HG03025 (cell line): ENCODE results near the gene SHCBP1L.
"Not testable (repeated sequence)": the region's sequence is repeated elsewhere in the genome, so short reads cannot be mapped to it uniquely, and the experiment has no call there.

Source experiments
- ATAC-seq: cut with Tn5 transposase; IDR thresholded peaks from one replicate; pipeline ENCODE4 v1.9.1; 2021; ENCODE audit warnings: mild to moderate bottlenecking, moderate library complexity; ENCODE audit not compliant: unreplicated experiment, low FRiP score

SHCBP1L gene

GRCh38 chr1:182965861-182966260 is 12.9 kb upstream of the SHCBP1L start:
- no peak for ATAC-seq

DNA sequence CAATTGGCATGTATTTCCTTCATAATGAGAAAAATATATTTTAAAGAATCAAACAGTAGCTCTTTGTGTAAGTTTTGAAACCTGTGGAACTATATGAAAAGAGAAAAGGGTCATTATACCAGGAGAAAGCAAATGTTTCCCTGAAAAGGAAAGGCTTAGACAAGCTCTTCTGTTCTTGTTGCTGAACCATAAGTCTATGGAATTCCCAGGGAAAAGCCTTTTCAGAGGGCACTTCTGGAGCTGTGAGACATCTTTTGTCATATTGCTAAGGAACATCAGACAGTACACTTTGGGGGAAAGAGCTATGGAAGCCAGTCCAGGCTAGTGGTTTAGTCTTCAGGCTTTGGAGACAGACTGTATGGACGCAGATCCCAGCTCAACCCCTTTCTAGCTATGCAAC is 12.1 kb upstream of the SHCBP1L start:
- no peak for ATAC-seq

DNA sequence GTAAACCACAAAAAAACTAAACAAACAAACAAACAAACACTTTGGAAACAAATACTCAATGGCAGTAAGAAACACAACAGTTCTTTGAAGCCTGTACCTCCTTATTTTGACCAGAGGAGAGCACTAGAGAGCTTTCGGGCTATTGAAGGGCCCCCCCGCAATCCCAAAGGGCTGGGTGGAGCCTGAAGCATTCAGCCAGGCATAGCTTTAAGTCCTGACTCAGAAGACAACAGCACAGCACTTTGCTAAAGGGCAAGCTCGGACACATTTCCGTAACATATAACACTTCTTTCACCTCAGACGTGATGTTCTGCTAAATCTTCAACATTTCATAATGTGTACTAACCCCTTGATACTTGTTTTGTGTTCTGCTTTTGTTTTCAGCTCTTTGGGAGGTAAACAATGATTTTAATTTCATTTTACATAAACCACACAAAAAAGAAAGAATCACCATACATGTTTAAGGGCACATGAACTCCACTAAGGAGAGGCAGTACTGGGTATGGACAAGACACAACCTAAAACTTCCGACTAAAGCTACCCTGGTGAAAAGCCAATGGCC is 9.7 kb upstream of the SHCBP1L start:
- ATAC-seq, result peak; percentile 83

DNA sequence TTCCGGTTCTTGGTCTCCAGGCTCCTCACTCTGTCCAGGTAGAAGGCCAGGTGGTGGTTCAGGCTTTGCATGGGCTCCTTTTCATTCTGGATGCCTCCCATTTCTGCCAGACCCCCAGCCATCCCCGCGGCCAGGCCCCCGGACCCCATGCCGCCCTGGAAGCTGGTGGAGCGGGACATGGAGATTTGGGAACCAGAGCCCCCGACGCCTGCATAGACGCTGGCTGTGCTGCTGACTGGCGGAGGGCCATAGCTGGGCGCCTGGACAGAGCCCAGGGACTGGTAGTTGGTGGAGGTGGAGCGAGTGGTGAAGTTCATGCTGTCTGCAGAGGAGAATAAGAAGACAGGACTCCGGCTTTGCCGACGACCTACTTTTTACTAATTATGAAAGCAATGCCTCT is 7.1 kb upstream of the SHCBP1L start:
- no peak for ATAC-seq

- ATAC-seq, result no peak
These were observed 5.0 kb upstream of the SHCBP1L start for GRCh38 chr1:182957902-182958395.

DNA sequence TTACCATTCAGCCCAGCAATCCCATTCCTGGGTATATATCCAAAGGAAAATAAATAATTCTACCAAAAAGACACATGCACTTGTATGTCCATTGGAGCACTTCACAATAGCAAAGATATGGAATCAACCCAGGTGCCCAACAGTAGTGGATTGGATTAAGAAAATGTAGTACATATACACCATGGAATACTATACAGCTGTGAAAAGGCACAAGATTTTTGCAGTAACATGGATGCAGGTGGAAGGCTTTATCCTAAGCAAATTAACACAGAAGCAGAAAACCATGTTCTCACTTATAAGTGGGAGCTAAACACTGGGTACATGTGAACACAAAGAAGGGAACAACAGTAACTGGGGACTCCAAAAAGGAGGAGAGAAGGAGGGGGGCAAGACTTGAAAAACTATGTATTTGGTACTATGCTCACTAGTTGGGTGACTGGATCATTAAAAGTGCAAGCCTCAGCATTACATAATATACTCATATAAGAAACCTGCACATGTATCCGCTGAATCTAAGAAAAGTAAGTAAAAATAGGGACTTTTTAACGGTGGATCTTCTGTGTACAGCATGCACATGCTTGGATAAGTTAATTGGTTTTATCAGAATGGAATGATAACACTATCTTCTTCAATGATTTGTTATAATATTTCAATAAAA is 3.9 kb upstream of the SHCBP1L start:
- no peak for ATAC-seq

DNA sequence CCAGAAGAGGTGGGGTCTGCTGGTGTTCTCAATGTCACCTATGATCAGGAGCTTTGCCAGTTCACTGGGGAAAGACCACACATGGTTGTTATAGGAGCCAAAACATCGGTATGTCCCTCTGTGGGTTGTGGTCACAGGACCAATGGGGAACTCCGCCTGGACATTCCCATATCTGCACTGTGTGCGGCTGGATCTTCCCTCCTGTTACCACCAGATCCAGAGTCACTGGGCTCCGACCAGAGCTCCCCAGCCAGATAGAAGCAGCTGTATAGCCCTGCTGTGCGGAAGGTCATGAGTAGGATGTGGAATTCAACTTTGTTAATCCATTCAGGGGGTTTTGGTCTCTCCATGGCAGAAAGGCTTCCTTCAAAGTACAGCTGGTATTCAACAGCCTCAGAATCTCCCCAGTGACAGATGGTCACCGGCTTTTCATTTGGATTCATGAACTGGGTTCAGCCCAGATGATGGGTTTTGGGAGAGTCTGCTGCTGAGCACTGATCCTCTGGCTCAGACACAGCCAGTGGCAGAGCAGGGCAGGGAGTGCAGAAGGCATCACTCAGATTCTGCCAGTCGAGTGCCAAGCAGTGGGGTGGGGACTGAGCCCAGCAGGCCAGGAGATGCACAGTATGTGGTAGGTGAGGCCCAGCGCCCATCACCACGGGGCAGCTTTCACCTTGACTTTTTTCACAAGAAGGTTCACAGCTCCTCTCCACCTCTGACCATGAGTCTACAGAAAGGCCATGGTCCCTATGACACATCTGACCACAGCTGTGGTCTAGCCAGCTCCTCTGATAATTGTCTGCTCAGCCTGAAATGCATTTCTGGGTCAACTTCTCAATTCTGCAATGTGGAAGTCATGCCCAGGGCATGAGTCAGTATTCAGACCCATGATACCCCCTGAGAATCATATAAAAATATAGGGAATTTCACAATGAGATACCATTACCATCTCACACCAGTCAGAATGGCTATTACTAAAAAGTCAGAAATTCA is 2.9 kb upstream of the SHCBP1L start:
- ATAC-seq, result no peak

GRCh38 chr1:182953826-182954225 is 860 bp upstream of the SHCBP1L start:
- ATAC-seq, result no peak

DNA sequence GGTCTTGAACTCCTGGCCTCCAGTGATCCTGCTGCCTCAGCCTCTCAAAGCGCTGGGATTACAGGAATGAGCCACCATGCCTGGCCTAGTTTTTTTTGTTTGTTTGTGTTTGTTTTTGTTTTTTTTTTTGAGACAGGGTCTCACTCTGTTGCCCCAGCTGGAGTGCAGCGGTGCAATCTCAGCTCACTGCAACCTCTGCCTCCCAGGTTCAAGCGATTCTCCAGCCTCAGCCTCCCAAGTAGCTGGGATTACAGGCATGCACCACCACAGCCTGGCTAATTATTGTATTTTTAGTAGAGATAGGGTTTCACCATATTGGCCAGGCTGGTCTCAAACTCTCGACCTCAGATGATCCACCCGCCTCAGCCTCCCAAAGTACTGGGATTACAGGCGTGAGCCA is 9.6 kb downstream of the SHCBP1L start:
- ATAC-seq, result not testable (repeated sequence)

GRCh38 chr1:182942145-182942544 is 10.8 kb downstream of the SHCBP1L start:
- ATAC-seq, result not testable (repeated sequence)

- ATAC-seq, result no peak
These were observed 13.6 kb downstream of the SHCBP1L start for GRCh38 chr1:182939413-182939812.

DNA sequence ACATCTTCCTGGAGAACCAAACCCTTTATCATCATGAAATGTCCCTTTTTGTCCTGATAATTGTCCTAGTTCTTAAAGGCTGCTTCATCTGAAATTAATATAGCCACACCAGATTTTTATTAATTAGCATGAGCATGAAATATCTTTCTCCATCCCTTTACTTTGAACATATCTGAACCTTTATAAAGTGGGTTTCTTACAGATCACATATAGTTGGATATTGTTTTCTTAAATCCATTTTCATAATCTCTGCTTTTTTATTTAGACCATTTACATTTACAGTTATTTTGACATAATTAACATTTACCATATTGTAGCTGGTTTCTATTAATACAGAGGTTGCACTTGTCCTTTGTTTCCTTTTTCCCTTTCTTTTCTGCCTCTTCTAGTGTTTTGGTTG is 17.2 kb downstream of the SHCBP1L start:
- ATAC-seq, result no peak

GRCh38 chr1:182930985-182931384 is 22.0 kb downstream of the SHCBP1L start:
- no peak for ATAC-seq

DNA sequence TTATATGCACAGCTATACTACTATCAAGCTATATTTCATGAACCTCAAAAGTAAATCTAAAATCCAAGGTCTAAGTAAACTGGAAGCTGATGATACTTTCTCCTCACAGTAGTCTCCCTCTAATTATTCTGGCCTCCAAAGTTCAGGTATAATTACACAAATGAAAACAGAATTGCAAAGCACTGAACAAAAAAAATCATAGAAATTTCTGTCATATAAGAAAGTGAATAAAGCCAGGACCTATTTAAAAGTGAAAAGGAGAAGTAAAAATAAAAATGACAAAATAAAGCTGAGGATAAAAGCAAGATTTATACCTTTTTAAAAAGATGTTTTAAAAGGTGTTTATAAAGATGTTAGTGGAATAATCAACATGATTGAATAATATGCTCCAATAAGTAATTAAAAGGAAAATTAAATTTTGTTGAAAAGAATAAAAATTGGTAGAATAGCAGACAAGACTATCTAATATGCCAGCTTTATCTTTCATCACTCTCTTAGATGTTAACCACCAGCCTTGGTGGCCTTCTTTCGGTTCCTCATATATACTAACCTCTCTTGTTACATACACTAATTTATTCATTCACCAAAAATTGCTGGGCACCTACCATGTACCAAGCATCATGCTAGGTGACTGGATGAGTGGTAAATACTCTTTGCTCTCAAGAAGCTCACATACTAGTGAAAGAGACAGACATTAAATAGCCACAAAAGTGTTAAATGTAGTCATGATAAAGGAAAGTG is 25.1 kb downstream of the SHCBP1L start:
- no peak for ATAC-seq

DNA sequence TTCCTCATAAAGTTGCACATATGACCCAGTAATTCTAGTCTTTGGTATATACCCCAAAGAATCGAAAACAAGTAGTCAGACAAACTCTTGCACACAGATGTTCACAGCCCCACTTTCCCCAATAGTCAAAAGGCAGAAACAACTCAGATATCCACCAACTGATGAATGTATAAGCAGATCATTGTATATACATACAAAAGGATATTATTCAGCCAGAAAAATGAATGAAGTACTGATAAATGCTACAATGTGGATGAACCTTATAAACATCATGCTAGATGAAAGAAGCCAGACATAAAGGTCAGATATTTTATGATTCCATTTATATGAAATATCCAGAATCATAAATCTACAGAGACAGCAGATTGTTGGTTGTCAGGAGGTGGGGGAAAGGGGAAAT is 27.3 kb downstream of the SHCBP1L start:
- no peak for ATAC-seq

GRCh38 chr1:182917378-182917777 is 35.6 kb downstream of the SHCBP1L start:
- no peak for ATAC-seq

- no peak for ATAC-seq
These were observed 39.6 kb downstream of the SHCBP1L start for GRCh38 chr1:182913401-182913800.

DNA sequence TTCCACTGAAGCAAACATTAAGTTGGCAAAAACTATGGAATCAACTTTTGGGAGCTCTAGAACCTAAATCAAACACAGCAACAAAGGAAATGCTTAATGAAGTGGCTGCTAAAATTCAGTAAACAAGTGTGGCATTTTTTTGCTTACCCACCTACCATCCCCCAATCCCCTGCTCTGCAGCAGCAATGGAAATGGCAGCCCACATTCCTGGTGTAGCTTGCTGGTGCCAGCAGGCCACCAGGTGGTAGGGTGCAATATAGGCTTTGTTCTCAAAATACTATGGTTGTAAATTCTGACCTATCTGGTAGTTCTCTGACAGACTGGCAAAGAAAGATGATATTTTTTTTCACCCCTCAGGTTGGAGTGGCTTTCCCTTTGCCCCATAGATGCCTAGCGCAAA is 42.8 kb downstream of the SHCBP1L start:
- no peak for ATAC-seq

DNA sequence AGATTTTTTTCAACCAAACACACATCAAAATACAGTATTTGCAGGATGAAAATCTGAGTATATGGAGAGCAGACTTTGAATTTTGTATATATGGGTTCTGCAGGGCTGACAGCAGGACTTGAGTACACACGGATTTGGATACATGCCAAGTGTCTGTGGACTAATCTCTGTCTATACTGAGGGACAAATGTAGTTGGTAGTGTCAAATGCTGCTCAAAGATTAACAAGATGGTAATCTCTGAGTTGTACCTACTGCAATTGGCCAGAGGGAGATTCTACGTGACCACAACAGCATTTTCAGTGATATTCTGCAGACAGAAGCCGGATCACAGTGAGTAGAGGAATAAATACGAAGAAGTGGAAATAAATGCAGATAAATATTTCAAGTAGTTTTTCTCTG is 43.4 kb downstream of the SHCBP1L start:
- ATAC-seq, result no peak

- no peak for ATAC-seq
These were observed 47.6 kb downstream of the SHCBP1L start for GRCh38 chr1:182905321-182905720.

- not testable (repeated sequence) for ATAC-seq
These were observed 51.0 kb downstream of the SHCBP1L start for GRCh38 chr1:182901946-182902345.
